Measurements from ENCODE around the gene GOLGA2.
A peak's percentile ranks its signal among the peaks of the same experiment; 100 is the strongest.

The GOLGA2 gene

GRCh38 chr9:128257086-128257825 is 18.6 kb downstream of the GOLGA2 start:
- DNase-seq, result no peak

- DNase-seq, result peak in 1 of 2 experiments; percentile 68
These were observed 20.7 kb downstream of the GOLGA2 start for GRCh38 chr9:128254855-128255759.

GRCh38 chr9:128254362-128254761 is 21.4 kb downstream of the GOLGA2 start:
- DNase-seq, result no peak

- DNase-seq, result no peak
These were observed 21.8 kb downstream of the GOLGA2 start for GRCh38 chr9:128253991-128254346.

GRCh38 chr9:128253140-128253990 is 22.4 kb downstream of the GOLGA2 start:
- DNase-seq, result no peak

GRCh38 chr9:128252317-128253139 is 23.3 kb downstream of the GOLGA2 start:
- no peak for DNase-seq

- no peak for DNase-seq
These were observed 24.1 kb downstream of the GOLGA2 start for GRCh38 chr9:128251732-128252100.

GRCh38 chr9:128250839-128251731 is 24.7 kb downstream of the GOLGA2 start:
- DNase-seq, result no peak

- peak in 1 of 2 experiments; percentile 18 for DNase-seq
These were observed 25.6 kb downstream of the GOLGA2 start for GRCh38 chr9:128249908-128250838.

GRCh38 chr9:128249558-128249907 is 26.3 kb downstream of the GOLGA2 start:
- DNase-seq, result no peak

GRCh38 chr9:128247226-128247803 is 28.5 kb downstream of the GOLGA2 start:
- no peak for DNase-seq

GRCh38 chr9:128246471-128246870 is 29.3 kb downstream of the GOLGA2 start:
- DNase-seq, result no peak

GRCh38 chr9:128245421-128246151 is 30.2 kb downstream of the GOLGA2 start:
- no peak for DNase-seq

GRCh38 chr9:128244837-128245231 is 31.0 kb downstream of the GOLGA2 start:
- no peak for DNase-seq

GRCh38 chr9:128244091-128244836 is 31.5 kb downstream of the GOLGA2 start:
- no peak for DNase-seq

GRCh38 chr9:128243215-128244018 is 32.4 kb downstream of the GOLGA2 start:
- DNase-seq, result no peak

GRCh38 chr9:128242828-128243214 is 33.0 kb downstream of the GOLGA2 start:
- DNase-seq, result no peak
